ENCODE results near the gene PLGLB1.
"Not testable (repeated sequence)": the region's sequence is repeated elsewhere in the genome, so short reads cannot be mapped to it uniquely, and the experiment has no call there.

The PLGLB1 gene

DNA sequence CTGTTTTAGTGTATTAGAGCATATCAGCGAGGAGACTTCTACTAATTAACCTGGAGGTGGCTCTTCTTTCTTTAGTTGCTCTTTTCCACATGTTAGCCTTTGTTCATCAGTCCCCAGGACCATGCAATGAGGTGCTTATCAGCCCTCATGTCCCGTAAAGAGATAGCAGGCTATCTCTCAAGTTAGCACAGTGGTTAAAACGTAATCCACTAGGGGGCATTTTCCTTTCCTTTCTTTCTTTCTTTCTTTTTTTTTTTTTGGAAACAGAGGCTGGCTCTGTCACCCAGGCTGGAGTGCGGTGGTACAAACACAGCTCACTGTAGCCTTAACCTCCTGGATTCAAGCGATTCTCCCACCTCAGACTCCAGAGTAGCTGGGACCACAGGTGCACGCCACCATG is 4.3 kb upstream of the PLGLB1 start:
- no CpG with 5 or more reads among the region's 6 CpGs for WGBS (ENCODE audit: insufficient coverage, insufficient read length)
- not testable (repeated sequence) for DNase-seq (ENCODE audit: low read depth, low spot score); H3K27ac ChIP-seq (ENCODE audit: low read length); H3K4me1 ChIP-seq (ENCODE audit: control insufficient read depth, insufficient read depth, low read length); H3K36me3 ChIP-seq (ENCODE audit: control insufficient read depth, insufficient read depth, low read length); H3K4me3 ChIP-seq (ENCODE audit: low read length); H3K27me3 ChIP-seq (ENCODE audit: control insufficient read depth, insufficient read depth, low read length); H3K9me3 ChIP-seq (ENCODE audit: control insufficient read depth, insufficient read depth, low read length)

- DNase-seq (ENCODE audit: low read depth, low spot score); H3K27me3 ChIP-seq (ENCODE audit: control insufficient read depth, insufficient read depth, low read length); H3K27ac ChIP-seq (ENCODE audit: low read length); H3K4me1 ChIP-seq (ENCODE audit: control insufficient read depth, insufficient read depth, low read length); H3K36me3 ChIP-seq (ENCODE audit: control insufficient read depth, insufficient read depth, low read length); H3K9me3 ChIP-seq (ENCODE audit: control insufficient read depth, insufficient read depth, low read length); H3K4me3 ChIP-seq (ENCODE audit: low read length): not testable (repeated sequence)
- no CpG with 5 or more reads among the region's 8 CpGs for WGBS (ENCODE audit: insufficient coverage, insufficient read length)
Observed at GRCh38 chr2:87023988-87024615, 2.5 kb upstream of the PLGLB1 start.

DNA sequence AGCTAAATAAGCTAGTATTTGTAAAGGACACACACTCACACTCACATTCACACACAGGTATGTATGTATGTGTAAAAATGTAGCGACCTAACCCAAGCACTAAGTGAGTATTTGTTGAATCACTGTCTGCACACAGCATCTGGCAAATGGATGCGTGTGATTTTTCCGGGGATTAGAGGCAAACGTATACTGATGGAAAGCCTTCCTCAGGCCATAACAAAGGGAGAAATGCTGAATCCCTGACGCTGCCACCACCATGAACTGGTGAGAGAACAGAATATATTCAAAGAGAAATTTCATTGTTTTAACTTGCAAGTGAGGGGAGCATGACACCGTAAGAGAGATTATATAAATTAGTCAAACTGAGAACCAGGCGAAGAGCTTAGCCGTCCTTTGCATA is 601 bp downstream of the PLGLB1 start:
- H3K27ac ChIP-seq (ENCODE audit: low read length); H3K36me3 ChIP-seq (ENCODE audit: control insufficient read depth, insufficient read depth, low read length); H3K9me3 ChIP-seq (ENCODE audit: control insufficient read depth, insufficient read depth, low read length); H3K27me3 ChIP-seq (ENCODE audit: control insufficient read depth, insufficient read depth, low read length); H3K4me3 ChIP-seq (ENCODE audit: low read length); DNase-seq (ENCODE audit: low read depth, low spot score); H3K4me1 ChIP-seq (ENCODE audit: control insufficient read depth, insufficient read depth, low read length): not testable (repeated sequence)
- no CpG with 5 or more reads among the region's 8 CpGs for WGBS (ENCODE audit: insufficient coverage, insufficient read length)

DNA sequence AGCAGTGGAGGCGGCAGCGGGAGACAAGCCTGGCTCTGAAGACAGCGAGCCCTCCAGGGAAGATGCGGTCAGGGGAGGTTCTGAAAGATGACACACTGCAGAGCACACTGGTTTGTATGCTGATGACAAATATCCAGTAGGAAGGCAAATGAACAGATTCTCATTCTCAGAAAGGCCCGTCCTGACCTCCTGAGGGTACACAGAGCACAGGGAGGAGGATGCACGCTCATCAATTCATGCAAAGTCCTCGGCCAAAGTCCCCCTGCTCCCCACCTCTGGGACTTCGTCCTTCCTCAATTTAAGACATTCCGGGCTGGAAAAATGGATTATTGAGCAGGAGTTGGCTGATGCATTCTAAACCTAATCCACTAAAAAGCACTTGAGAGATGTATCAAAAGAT is 2.6 kb downstream of the PLGLB1 start:
- H3K9me3 ChIP-seq (ENCODE audit: control insufficient read depth, insufficient read depth, low read length); DNase-seq (ENCODE audit: low read depth, low spot score); H3K27me3 ChIP-seq (ENCODE audit: control insufficient read depth, insufficient read depth, low read length); H3K36me3 ChIP-seq (ENCODE audit: control insufficient read depth, insufficient read depth, low read length); H3K4me3 ChIP-seq (ENCODE audit: low read length); H3K4me1 ChIP-seq (ENCODE audit: control insufficient read depth, insufficient read depth, low read length); H3K27ac ChIP-seq (ENCODE audit: low read length): not testable (repeated sequence)
- no CpG with 5 or more reads among the region's 9 CpGs for WGBS (ENCODE audit: insufficient coverage, insufficient read length)

DNA sequence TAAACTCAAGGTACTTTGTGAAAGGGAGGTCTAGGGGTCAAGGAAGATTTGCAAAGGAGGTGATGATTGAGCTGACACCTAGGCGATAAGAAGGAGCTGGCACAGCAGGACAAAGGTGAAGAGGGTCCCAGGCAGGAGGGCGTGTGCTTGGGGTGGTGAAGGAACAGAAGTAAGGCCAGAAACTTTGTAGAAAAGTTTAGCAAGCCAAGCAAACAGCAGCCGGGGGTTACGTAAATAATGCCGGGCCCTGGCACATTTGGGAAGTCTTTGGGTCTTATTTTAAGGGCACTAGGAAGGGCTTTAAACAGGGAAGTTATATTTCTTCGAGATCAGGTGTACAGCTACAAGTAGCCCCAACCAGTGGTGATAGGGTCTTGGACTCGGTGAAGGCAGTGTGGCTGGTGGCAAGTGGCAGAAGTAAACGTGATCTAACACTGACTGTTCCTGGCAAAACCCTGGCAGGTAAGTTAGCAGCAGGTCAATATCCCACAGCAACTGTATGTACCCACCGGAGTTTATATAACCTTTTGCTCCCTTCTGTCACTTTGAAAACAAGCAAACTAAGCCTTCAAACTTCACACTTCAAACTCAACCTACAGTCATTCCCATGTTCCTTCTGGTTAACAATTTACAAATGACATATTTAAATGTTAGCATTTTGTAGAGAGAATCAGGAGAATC is 7.0 kb downstream of the PLGLB1 start:
- not testable (repeated sequence) for H3K4me1 ChIP-seq (ENCODE audit: control insufficient read depth, insufficient read depth, low read length); DNase-seq (ENCODE audit: low read depth, low spot score); H3K9me3 ChIP-seq (ENCODE audit: control insufficient read depth, insufficient read depth, low read length); H3K27me3 ChIP-seq (ENCODE audit: control insufficient read depth, insufficient read depth, low read length); H3K27ac ChIP-seq (ENCODE audit: low read length); H3K4me3 ChIP-seq (ENCODE audit: low read length); H3K36me3 ChIP-seq (ENCODE audit: control insufficient read depth, insufficient read depth, low read length)
- no CpG with 5 or more reads among the region's 9 CpGs for WGBS (ENCODE audit: insufficient coverage, insufficient read length)

GRCh38 chr2:87004398-87004797 is 17.2 kb downstream of the PLGLB1 start:
- H3K36me3 ChIP-seq (ENCODE audit: control insufficient read depth, insufficient read depth, low read length); DNase-seq (ENCODE audit: low read depth, low spot score); H3K4me3 ChIP-seq (ENCODE audit: low read length); H3K9me3 ChIP-seq (ENCODE audit: control insufficient read depth, insufficient read depth, low read length); H3K27ac ChIP-seq (ENCODE audit: low read length); H3K27me3 ChIP-seq (ENCODE audit: control insufficient read depth, insufficient read depth, low read length); H3K4me1 ChIP-seq (ENCODE audit: control insufficient read depth, insufficient read depth, low read length): not testable (repeated sequence)
- WGBS (ENCODE audit: insufficient coverage, insufficient read length): no CpG with 5 or more reads among the region's 2 CpGs

Measured in iPS DF 6.9 (cell line).